ENCODE data around the gene ACER2. TPM values are rescaled to one million over a fixed set of nuclear protein-coding genes. Genes with fewer than 3 reads are reported as not detected.

ACER2 gene
- total RNA-seq, 1 donor from 2014 or later, result 7.4 TPM

GRCh38 chr9:19461135-19461534, 52.3 kb downstream of the ACER2 start:
- H2AFZ ChIP-seq (ENCODE audit: low read depth, low read length), result no peak overlapping the region
- Mint-ChIP-seq H3K36me3 (ENCODE audit: low read depth, unreplicated experiment) (no peaks in the 10 kb centered on the region), H3K27me3 (ENCODE audit: low read depth, unreplicated experiment) (peaks cover 6% of the 10 kb centered on the region), H3K4me1 (ENCODE audit: low read depth, unreplicated experiment) (no peaks in the 10 kb centered on the region), H3K9me3 (ENCODE audit: unreplicated experiment) (no peaks in the 10 kb centered on the region), H3K27ac (ENCODE audit: unreplicated experiment) (no peak overlapping the region), H3K4me3 (ENCODE audit: unreplicated experiment) (no peak overlapping the region)
- H3K9me3 ChIP-seq (ENCODE audit: insufficient read depth, low read depth, low read length), result no peaks in the 10 kb centered on the region
- H3K79me2 ChIP-seq (ENCODE audit: insufficient read depth, low read length), result no peaks in the 10 kb centered on the region
- no peaks in the 10 kb centered on the region for H3K27me3 ChIP-seq (ENCODE audit: insufficient read depth, low read length)
- H3K36me3 ChIP-seq (ENCODE audit: insufficient read depth, low read length), result no peaks in the 10 kb centered on the region
- no peak overlapping the region for H3K4me3 ChIP-seq (ENCODE audit: insufficient read depth, low read depth, low read length)
- H3K4me2 ChIP-seq (ENCODE audit: low read length), result no peak overlapping the region
- no peak for DNase-seq (ENCODE audit: low read depth)
- no peak overlapping the region for H3K9ac ChIP-seq (ENCODE audit: low read length)
- no peak for FAIRE-seq
- H3K4me1 ChIP-seq (ENCODE audit: insufficient read depth, low read length), result peaks cover 4% of the 10 kb centered on the region
- H3K27ac ChIP-seq (ENCODE audit: low read depth, low read length), result no peak overlapping the region
- TF ChIP-seq CTCF (IDR thresholded peaks at IDR 0.05; ENCODE audit: insufficient read depth, low read depth, low read length) (no peak), EZH2 (IDR thresholded peaks at IDR 0.05; ENCODE audit: insufficient read depth, low read length) (no peak)
- no peaks in the 10 kb centered on the region for H4K20me1 ChIP-seq (ENCODE audit: insufficient read depth, low read length)

- H3K79me2 ChIP-seq (ENCODE audit: insufficient read depth, low read length), result no peaks in the 10 kb centered on the region
- peak overlapping the region; percentile 80 for H3K4me2 ChIP-seq (ENCODE audit: low read length)
- no peaks in the 10 kb centered on the region for H3K36me3 ChIP-seq (ENCODE audit: insufficient read depth, low read length)
- no peak overlapping the region for H3K27ac Mint-ChIP-seq (ENCODE audit: unreplicated experiment)
- H3K9me3 ChIP-seq (ENCODE audit: insufficient read depth, low read depth, low read length), result no peaks in the 10 kb centered on the region
- no peaks in the 10 kb centered on the region for H3K9me3 Mint-ChIP-seq (ENCODE audit: unreplicated experiment)
- H3K27me3 Mint-ChIP-seq (ENCODE audit: low read depth, unreplicated experiment), result peaks cover 6% of the 10 kb centered on the region
- peaks cover 4% of the 10 kb centered on the region for H3K4me1 ChIP-seq (ENCODE audit: insufficient read depth, low read length)
- no peaks in the 10 kb centered on the region for H3K27me3 ChIP-seq (ENCODE audit: insufficient read depth, low read length)
- H3K36me3 Mint-ChIP-seq (ENCODE audit: low read depth, unreplicated experiment), result no peaks in the 10 kb centered on the region
- peak overlapping the region; percentile 80 for H3K4me3 Mint-ChIP-seq (ENCODE audit: unreplicated experiment)
- FAIRE-seq (no peak), DNase-seq (ENCODE audit: low read depth) (no peak)
- H3K27ac ChIP-seq (ENCODE audit: low read depth, low read length), result no peak overlapping the region
- H3K9ac ChIP-seq (ENCODE audit: low read length), result no peak overlapping the region
- H4K20me1 ChIP-seq (ENCODE audit: insufficient read depth, low read length), result no peaks in the 10 kb centered on the region
- TF ChIP-seq EZH2 (IDR thresholded peaks at IDR 0.05; ENCODE audit: insufficient read depth, low read length), result no peak
- TF ChIP-seq CTCF (IDR thresholded peaks at IDR 0.05; ENCODE audit: insufficient read depth, low read depth, low read length), result no peak
- H3K4me1 Mint-ChIP-seq (ENCODE audit: low read depth, unreplicated experiment), result no peaks in the 10 kb centered on the region
- peak overlapping the region; percentile 84 for H2AFZ ChIP-seq (ENCODE audit: low read depth, low read length)
- H3K4me3 ChIP-seq (ENCODE audit: insufficient read depth, low read depth, low read length), result peak overlapping the region; percentile 49
Observed at GRCh38 chr9:19464061-19464763, 55.4 kb downstream of the ACER2 start.

Data from astrocyte (in vitro differentiated cells and primary cell).